HG02938 (cell line): ENCODE data around the gene FAM168A.

ENCODE experiments used
- ATAC-seq: cut with Tn5 transposase; IDR thresholded peaks from one replicate; pipeline ENCODE4 v1.9.1; 2021; ENCODE audit warnings: mild to moderate bottlenecking, moderate library complexity; ENCODE audit not compliant: unreplicated experiment

FAM168A gene

GRCh38 chr11:73597956-73598718, at the start of gene FAM168A:
Gene FAM168A (minus strand): TSS chr11:73598112. CDS start chr11:73468474, 129,638 bp downstream.
- peak; percentile 87 for ATAC-seq

- peak; percentile 74 for ATAC-seq
These were observed 49.7 kb upstream of the FAM168A start for GRCh38 chr11:73647459-73648100.

GRCh38 chr11:73645972-73646631, 48.2 kb upstream of the FAM168A start, which contains the start of gene PLEKHB1:
Gene PLEKHB1 (plus strand): TSS chr11:73646581. CDS start chr11:73646609, 28 bp downstream.
- no peak for ATAC-seq

GRCh38 chr11:73645121-73645969, 47.4 kb upstream of the FAM168A start:
- no peak for ATAC-seq

GRCh38 chr11:73641668-73642067, 43.8 kb upstream of the FAM168A start:
- ATAC-seq = no peak

- no peak for ATAC-seq
These were observed 42.7 kb upstream of the FAM168A start for GRCh38 chr11:73640592-73640991.

- no peak for ATAC-seq
These were observed 39.1 kb upstream of the FAM168A start for GRCh38 chr11:73637012-73637411.

GRCh38 chr11:73636249-73636648, 38.3 kb upstream of the FAM168A start:
- no peak for ATAC-seq

- no peak for ATAC-seq
These were observed 37.8 kb upstream of the FAM168A start for GRCh38 chr11:73635721-73636120.

- no peak for ATAC-seq
These were observed 36.1 kb upstream of the FAM168A start for GRCh38 chr11:73633999-73634398.

GRCh38 chr11:73632996-73633395, 35.1 kb upstream of the FAM168A start:
- no peak for ATAC-seq

- ATAC-seq = no peak
These were observed 32.0 kb upstream of the FAM168A start for GRCh38 chr11:73629907-73630306.

- no peak for ATAC-seq
These were observed 27.9 kb upstream of the FAM168A start for GRCh38 chr11:73625696-73626318.

GRCh38 chr11:73623686-73624085, 25.8 kb upstream of the FAM168A start:
- ATAC-seq = no peak

GRCh38 chr11:73622926-73623593, 25.1 kb upstream of the FAM168A start:
- no peak for ATAC-seq

GRCh38 chr11:73614591-73614990, 16.7 kb upstream of the FAM168A start:
- ATAC-seq = no peak

GRCh38 chr11:73612601-73613140, 14.8 kb upstream of the FAM168A start:
- ATAC-seq = no peak

GRCh38 chr11:73598719-73599379, 937 bp upstream of the FAM168A start:
- no peak for ATAC-seq

GRCh38 chr11:73597336-73597955, 466 bp downstream of the FAM168A start:
- ATAC-seq = no peak
